ENCODE measurements around the gene HES2. TPM values are rescaled to one million over a fixed set of nuclear protein-coding genes. Genes with fewer than 3 reads are reported as not detected.

Gene HES2
- total RNA-seq, 1 experiment from 2014 or later, result not detected

GRCh38 chr1:6464915-6465314, 45.2 kb upstream of the HES2 start:
- Histone ChIP-seq H3K36me3 (ENCODE audit: insufficient read depth, low read length) (no peaks in the 10 kb centered on the region), H3K27me3 (ENCODE audit: low read length) (no peaks in the 10 kb centered on the region), H3K4me1 (ENCODE audit: low read length) (no peaks in the 10 kb centered on the region), H3K4me3 (ENCODE audit: low read length) (no peak overlapping the region), H3K27ac (ENCODE audit: low read length) (no peak overlapping the region), H4K20me1 (ENCODE audit: insufficient read depth, low read depth, low read length) (no peaks in the 10 kb centered on the region), H3K4me2 (ENCODE audit: low read depth, low read length, poor library complexity, severe bottlenecking) (no peak overlapping the region), H3K9me2 (replicated peaks; ENCODE audit: insufficient read depth, low read length) (no peaks in the 10 kb centered on the region), H3K9ac (ENCODE audit: low read length) (no peak overlapping the region), H2AFZ (ENCODE audit: low read length) (no peak overlapping the region), H3K79me2 (ENCODE audit: low read length) (no peaks in the 10 kb centered on the region), H3K9me3 (ENCODE audit: low read length) (no peaks in the 10 kb centered on the region)
- DNase-seq, result no peak

GRCh38 chr1:6464514-6464836, 44.8 kb upstream of the HES2 start:
- no peaks in the 10 kb centered on the region for H3K9me2 ChIP-seq (replicated peaks; ENCODE audit: insufficient read depth, low read length)
- no peak overlapping the region for H3K9ac ChIP-seq (ENCODE audit: low read length)
- no peaks in the 10 kb centered on the region for H3K36me3 ChIP-seq (ENCODE audit: insufficient read depth, low read length)
- no peak overlapping the region for H3K27ac ChIP-seq (ENCODE audit: low read length)
- no peaks in the 10 kb centered on the region for H4K20me1 ChIP-seq (ENCODE audit: insufficient read depth, low read depth, low read length)
- H3K27me3 ChIP-seq (ENCODE audit: low read length), result no peaks in the 10 kb centered on the region
- H3K9me3 ChIP-seq (ENCODE audit: low read length), result no peaks in the 10 kb centered on the region
- no peak overlapping the region for H3K4me3 ChIP-seq (ENCODE audit: low read length)
- no peak overlapping the region for H3K4me2 ChIP-seq (ENCODE audit: low read depth, low read length, poor library complexity, severe bottlenecking)
- no peaks in the 10 kb centered on the region for H3K79me2 ChIP-seq (ENCODE audit: low read length)
- DNase-seq, result no peak
- no peaks in the 10 kb centered on the region for H3K4me1 ChIP-seq (ENCODE audit: low read length)
- no peak overlapping the region for H2AFZ ChIP-seq (ENCODE audit: low read length)

DNA sequence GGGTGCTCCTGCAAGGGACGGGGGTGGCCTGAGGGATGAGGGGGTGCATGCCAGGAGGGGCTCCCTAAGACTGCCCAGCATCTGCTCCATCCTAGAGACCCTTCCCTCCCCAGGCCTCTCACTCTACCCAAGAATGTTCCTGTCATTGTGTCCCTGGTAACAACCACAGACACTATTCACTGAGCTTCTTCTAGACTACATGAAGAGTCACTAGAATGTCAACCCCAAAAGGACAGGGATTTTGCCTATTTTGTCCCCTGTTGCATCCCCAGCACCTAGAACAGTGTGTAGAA, 43.3 kb upstream of the HES2 start:
- H3K9me3 ChIP-seq (ENCODE audit: low read length), result no peaks in the 10 kb centered on the region
- H4K20me1 ChIP-seq (ENCODE audit: insufficient read depth, low read depth, low read length), result no peaks in the 10 kb centered on the region
- no peak for DNase-seq
- no peaks in the 10 kb centered on the region for H3K4me1 ChIP-seq (ENCODE audit: low read length)
- no peaks in the 10 kb centered on the region for H3K27me3 ChIP-seq (ENCODE audit: low read length)
- no peak overlapping the region for H3K4me2 ChIP-seq (ENCODE audit: low read depth, low read length, poor library complexity, severe bottlenecking)
- H3K27ac ChIP-seq (ENCODE audit: low read length), result no peak overlapping the region
- no peak overlapping the region for H3K9ac ChIP-seq (ENCODE audit: low read length)
- H3K36me3 ChIP-seq (ENCODE audit: insufficient read depth, low read length), result no peaks in the 10 kb centered on the region
- H3K79me2 ChIP-seq (ENCODE audit: low read length), result no peaks in the 10 kb centered on the region
- H3K9me2 ChIP-seq (replicated peaks; ENCODE audit: insufficient read depth, low read length), result no peaks in the 10 kb centered on the region
- H2AFZ ChIP-seq (ENCODE audit: low read length), result no peak overlapping the region
- no peak overlapping the region for H3K4me3 ChIP-seq (ENCODE audit: low read length)

DNA sequence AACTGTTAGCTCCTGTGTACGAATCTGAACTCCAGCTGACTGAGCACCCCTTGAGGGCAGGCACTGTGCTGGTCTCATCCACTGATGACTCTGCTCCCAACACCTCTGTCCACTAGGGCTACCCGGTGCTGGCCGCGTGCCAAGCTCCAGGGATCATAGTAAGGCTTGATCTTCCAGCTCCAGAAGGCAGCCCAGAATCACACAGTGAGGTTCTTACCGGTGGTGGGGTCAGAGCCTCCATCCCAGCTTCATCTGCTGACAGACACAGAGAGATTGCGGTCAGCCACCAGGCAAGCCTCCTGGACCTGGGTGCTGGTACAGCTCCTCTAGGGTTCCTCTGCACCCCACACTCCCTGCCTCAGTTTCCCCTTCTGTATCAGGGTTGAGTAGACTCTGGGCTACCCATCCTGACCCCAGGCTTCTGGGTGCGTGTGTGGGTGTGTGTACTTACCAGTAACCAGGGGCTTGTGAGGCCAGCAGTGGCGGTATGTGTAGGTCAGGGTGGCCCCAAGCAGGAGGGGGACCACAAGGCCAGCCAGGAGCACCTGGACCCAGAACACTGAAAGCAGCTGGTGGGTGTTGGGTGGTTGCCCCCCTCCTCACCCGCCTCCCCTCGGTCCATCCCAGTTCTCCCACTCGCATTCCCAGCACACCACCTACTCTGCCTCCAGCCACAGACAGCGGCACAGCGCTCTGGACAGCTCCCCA, 42.8 kb upstream of the HES2 start:
- Histone ChIP-seq H3K27me3 (ENCODE audit: low read length) (no peaks in the 10 kb centered on the region), H3K9me2 (replicated peaks; ENCODE audit: insufficient read depth, low read length) (no peaks in the 10 kb centered on the region), H4K20me1 (ENCODE audit: insufficient read depth, low read depth, low read length) (no peaks in the 10 kb centered on the region), H3K4me1 (ENCODE audit: low read length) (no peaks in the 10 kb centered on the region), H3K4me2 (ENCODE audit: low read depth, low read length, poor library complexity, severe bottlenecking) (no peak overlapping the region), H3K4me3 (ENCODE audit: low read length) (no peak overlapping the region), H3K27ac (ENCODE audit: low read length) (no peak overlapping the region), H3K9ac (ENCODE audit: low read length) (no peak overlapping the region), H3K9me3 (ENCODE audit: low read length) (no peaks in the 10 kb centered on the region), H3K79me2 (ENCODE audit: low read length) (no peaks in the 10 kb centered on the region), H2AFZ (ENCODE audit: low read length) (no peak overlapping the region), H3K36me3 (ENCODE audit: insufficient read depth, low read length) (no peaks in the 10 kb centered on the region)
- DNase-seq, result no peak

DNA sequence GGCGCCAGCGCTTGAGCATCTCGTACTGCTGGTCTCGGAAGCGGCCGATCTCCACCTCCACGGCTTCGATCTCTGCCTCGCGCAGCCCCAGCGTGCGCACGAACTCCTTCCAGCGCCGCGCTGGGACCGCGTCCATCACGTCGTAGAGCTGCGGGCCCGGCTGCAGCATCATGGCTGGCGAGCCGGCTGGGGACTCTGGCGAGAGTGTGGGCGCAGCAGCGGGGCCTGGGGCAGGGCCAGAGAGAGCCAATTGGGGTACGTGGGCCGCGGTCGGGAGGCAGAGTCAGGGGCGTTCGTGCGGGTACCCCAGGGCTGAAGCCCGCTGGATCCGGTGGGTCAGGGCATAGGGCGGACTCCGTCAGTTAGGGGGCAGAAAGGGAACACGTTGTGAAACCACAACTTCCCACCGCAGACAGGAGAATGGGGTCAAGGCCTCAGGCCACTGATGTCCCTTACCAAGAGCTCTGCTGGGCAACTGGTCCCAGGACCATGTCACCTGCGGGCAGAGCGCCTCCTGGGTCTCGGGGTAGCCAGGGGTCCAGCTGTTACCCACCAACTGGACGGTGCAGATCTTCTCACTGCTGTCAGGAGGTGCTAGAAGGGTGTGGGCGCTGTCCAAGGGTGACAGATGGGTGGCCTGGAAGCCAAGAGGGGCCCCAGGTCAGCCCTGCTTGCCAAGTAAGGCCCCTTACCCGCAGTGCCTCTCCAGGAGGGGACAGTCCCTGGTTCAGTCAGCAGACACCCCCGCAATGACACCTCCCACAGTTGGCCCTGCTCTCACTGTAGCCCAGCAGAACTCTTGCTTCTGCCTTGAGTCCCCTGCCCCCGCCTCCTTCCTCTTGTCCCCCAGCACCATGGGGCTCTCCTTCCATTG, 42.1 kb upstream of the HES2 start:
- no peaks in the 10 kb centered on the region for H3K36me3 ChIP-seq (ENCODE audit: insufficient read depth, low read length)
- no peaks in the 10 kb centered on the region for H3K27me3 ChIP-seq (ENCODE audit: low read length)
- H3K4me2 ChIP-seq (ENCODE audit: low read depth, low read length, poor library complexity, severe bottlenecking), result no peak overlapping the region
- H3K4me1 ChIP-seq (ENCODE audit: low read length), result no peaks in the 10 kb centered on the region
- no peak overlapping the region for H2AFZ ChIP-seq (ENCODE audit: low read length)
- no peak overlapping the region for H3K9ac ChIP-seq (ENCODE audit: low read length)
- H4K20me1 ChIP-seq (ENCODE audit: insufficient read depth, low read depth, low read length), result no peaks in the 10 kb centered on the region
- no peak for DNase-seq
- H3K79me2 ChIP-seq (ENCODE audit: low read length), result no peaks in the 10 kb centered on the region
- no peak overlapping the region for H3K27ac ChIP-seq (ENCODE audit: low read length)
- no peaks in the 10 kb centered on the region for H3K9me2 ChIP-seq (replicated peaks; ENCODE audit: insufficient read depth, low read length)
- H3K4me3 ChIP-seq (ENCODE audit: low read length), result no peak overlapping the region
- no peaks in the 10 kb centered on the region for H3K9me3 ChIP-seq (ENCODE audit: low read length)

DNA sequence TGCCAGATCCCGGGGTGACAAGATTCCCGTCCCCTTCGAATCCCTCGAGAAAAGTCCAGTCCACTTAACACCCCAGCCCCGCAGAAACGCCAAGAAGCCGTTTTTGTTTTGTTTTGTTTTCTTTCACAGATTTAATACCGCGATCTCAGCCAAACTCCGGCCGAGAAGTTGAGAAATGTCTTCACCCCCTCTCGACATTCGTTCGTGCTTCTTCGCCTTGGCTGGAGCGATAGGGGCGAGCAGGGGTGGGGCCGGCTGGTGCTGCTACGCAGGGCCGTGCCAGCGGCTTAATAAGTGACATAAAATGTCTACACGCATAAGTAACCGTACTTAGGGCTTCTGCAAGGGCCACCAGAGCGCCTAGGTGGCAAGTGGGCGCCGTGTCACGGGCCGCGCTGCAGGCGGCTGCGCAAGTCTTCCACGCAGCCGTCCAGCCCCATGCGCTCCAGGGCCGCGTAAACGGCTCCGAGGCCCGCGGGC, 41.4 kb upstream of the HES2 start:
- H3K9me2 ChIP-seq (replicated peaks; ENCODE audit: insufficient read depth, low read length), result no peaks in the 10 kb centered on the region
- H3K9ac ChIP-seq (ENCODE audit: low read length), result no peak overlapping the region
- DNase-seq, result no peak
- H3K27ac ChIP-seq (ENCODE audit: low read length), result no peak overlapping the region
- no peaks in the 10 kb centered on the region for H3K9me3 ChIP-seq (ENCODE audit: low read length)
- H3K4me2 ChIP-seq (ENCODE audit: low read depth, low read length, poor library complexity, severe bottlenecking), result no peak overlapping the region
- no peaks in the 10 kb centered on the region for H3K27me3 ChIP-seq (ENCODE audit: low read length)
- H3K4me1 ChIP-seq (ENCODE audit: low read length), result no peaks in the 10 kb centered on the region
- no peaks in the 10 kb centered on the region for H3K79me2 ChIP-seq (ENCODE audit: low read length)
- no peaks in the 10 kb centered on the region for H4K20me1 ChIP-seq (ENCODE audit: insufficient read depth, low read depth, low read length)
- H2AFZ ChIP-seq (ENCODE audit: low read length), result no peak overlapping the region
- H3K36me3 ChIP-seq (ENCODE audit: insufficient read depth, low read length), result no peaks in the 10 kb centered on the region
- no peak overlapping the region for H3K4me3 ChIP-seq (ENCODE audit: low read length)

GRCh38 chr1:6460301-6461050, 40.8 kb upstream of the HES2 start:
- Histone ChIP-seq H3K4me3 (ENCODE audit: low read length) (no peak overlapping the region), H3K9me2 (replicated peaks; ENCODE audit: insufficient read depth, low read length) (no peaks in the 10 kb centered on the region), H3K79me2 (ENCODE audit: low read length) (no peaks in the 10 kb centered on the region), H3K27ac (ENCODE audit: low read length) (no peak overlapping the region), H4K20me1 (ENCODE audit: insufficient read depth, low read depth, low read length) (no peaks in the 10 kb centered on the region), H3K27me3 (ENCODE audit: low read length) (no peaks in the 10 kb centered on the region), H3K4me2 (ENCODE audit: low read depth, low read length, poor library complexity, severe bottlenecking) (no peak overlapping the region), H3K4me1 (ENCODE audit: low read length) (no peaks in the 10 kb centered on the region), H2AFZ (ENCODE audit: low read length) (no peak overlapping the region), H3K9me3 (ENCODE audit: low read length) (no peaks in the 10 kb centered on the region), H3K9ac (ENCODE audit: low read length) (no peak overlapping the region), H3K36me3 (ENCODE audit: insufficient read depth, low read length) (no peaks in the 10 kb centered on the region)
- no peak for DNase-seq

- H3K4me3 ChIP-seq (ENCODE audit: low read length), result no peak overlapping the region
- H3K27me3 ChIP-seq (ENCODE audit: low read length), result no peaks in the 10 kb centered on the region
- no peaks in the 10 kb centered on the region for H3K79me2 ChIP-seq (ENCODE audit: low read length)
- H3K9me3 ChIP-seq (ENCODE audit: low read length), result no peaks in the 10 kb centered on the region
- H3K9me2 ChIP-seq (replicated peaks; ENCODE audit: insufficient read depth, low read length), result no peaks in the 10 kb centered on the region
- DNase-seq, result no peak
- H3K4me1 ChIP-seq (ENCODE audit: low read length), result no peaks in the 10 kb centered on the region
- no peak overlapping the region for H2AFZ ChIP-seq (ENCODE audit: low read length)
- no peak overlapping the region for H3K27ac ChIP-seq (ENCODE audit: low read length)
- no peak overlapping the region for H3K9ac ChIP-seq (ENCODE audit: low read length)
- no peak overlapping the region for H3K4me2 ChIP-seq (ENCODE audit: low read depth, low read length, poor library complexity, severe bottlenecking)
- H4K20me1 ChIP-seq (ENCODE audit: insufficient read depth, low read depth, low read length), result no peaks in the 10 kb centered on the region
- H3K36me3 ChIP-seq (ENCODE audit: insufficient read depth, low read length), result no peaks in the 10 kb centered on the region
Measured at GRCh38 chr1:6459850-6460265, 40.1 kb upstream of the HES2 start.

All from Karpas-422 (cell line).